ENCODE data around the gene SH3GL2. TPM values are rescaled to one million over a fixed set of nuclear protein-coding genes. Genes with fewer than 3 reads are reported as not detected.

Gene SH3GL2
- total and polyA plus RNA-seq, 4 donors = 0.06 to 0.08 TPM; not detected in 2

DNA sequence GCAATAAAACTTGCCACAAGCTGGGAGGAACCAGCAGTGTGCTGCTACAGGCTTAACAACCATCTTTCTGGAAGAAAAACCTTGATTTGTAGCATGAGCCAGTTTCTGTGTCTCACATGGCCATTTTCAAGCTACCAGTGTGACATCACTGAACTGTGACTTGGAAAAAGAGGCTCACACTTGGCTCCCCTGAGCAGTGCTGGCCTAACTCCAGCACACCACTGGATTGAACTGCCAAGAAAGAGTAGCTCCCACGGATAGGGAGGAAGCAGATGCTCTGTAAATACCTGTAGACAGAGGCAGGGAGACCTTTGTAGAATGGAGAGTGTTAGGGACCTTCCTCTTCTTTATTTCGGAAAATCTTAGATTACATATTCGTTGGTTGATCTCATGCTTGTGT is 197.9 kb downstream of the SH3GL2 start:
- Histone ChIP-seq H3K4me3 (ENCODE audit: low read depth in 1 of 3, low read length in 3 of 3) (no peak overlapping the region), H3K9me3 (ENCODE audit: control insufficient read depth in 4 of 4, low read length in 3 of 4) (peaks cover 0 to 4% (median 0%) of the 10 kb centered on the region in 4 donors), H3K27ac (ENCODE audit: low read depth in 1 of 2, low read length in 2 of 2) (no peak overlapping the region), H3K4me1 (ENCODE audit: control insufficient read depth in 4 of 4, insufficient read depth in 4 of 4, low read length in 3 of 4) (no peaks in the 10 kb centered on the region), H3K27me3 (ENCODE audit: control insufficient read depth in 4 of 4, insufficient read depth in 4 of 4, low read length in 3 of 4) (peaks cover 0 to 2% (median 0%) of the 10 kb centered on the region in 4 donors), H3K36me3 (ENCODE audit: control insufficient read depth in 4 of 4, insufficient read depth in 3 of 4, low read depth in 1 of 4, low read length in 3 of 4) (no peaks in the 10 kb centered on the region), H3K9ac (ENCODE audit: low read depth in 1 of 2, low read length in 2 of 2) (no peak overlapping the region)
- TF ChIP-seq RXRA (IDR thresholded peaks at IDR 0.05) = no peak
- no peak for TF ChIP-seq NR2F2 (IDR thresholded peaks at IDR 0.05)
- TF ChIP-seq, protein P1, sequence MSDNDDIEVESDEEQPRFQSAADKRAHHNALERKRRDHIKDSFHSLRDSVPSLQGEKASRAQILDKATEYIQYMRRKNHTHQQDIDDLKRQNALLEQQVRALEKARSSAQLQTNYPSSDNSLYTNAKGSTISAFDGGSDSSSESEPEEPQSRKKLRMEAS (IDR thresholded peaks at IDR 0.05) = no peak
- no peak for TF ChIP-seq RAD21 (IDR thresholded peaks at IDR 0.05)
- TF ChIP-seq, protein P2, sequence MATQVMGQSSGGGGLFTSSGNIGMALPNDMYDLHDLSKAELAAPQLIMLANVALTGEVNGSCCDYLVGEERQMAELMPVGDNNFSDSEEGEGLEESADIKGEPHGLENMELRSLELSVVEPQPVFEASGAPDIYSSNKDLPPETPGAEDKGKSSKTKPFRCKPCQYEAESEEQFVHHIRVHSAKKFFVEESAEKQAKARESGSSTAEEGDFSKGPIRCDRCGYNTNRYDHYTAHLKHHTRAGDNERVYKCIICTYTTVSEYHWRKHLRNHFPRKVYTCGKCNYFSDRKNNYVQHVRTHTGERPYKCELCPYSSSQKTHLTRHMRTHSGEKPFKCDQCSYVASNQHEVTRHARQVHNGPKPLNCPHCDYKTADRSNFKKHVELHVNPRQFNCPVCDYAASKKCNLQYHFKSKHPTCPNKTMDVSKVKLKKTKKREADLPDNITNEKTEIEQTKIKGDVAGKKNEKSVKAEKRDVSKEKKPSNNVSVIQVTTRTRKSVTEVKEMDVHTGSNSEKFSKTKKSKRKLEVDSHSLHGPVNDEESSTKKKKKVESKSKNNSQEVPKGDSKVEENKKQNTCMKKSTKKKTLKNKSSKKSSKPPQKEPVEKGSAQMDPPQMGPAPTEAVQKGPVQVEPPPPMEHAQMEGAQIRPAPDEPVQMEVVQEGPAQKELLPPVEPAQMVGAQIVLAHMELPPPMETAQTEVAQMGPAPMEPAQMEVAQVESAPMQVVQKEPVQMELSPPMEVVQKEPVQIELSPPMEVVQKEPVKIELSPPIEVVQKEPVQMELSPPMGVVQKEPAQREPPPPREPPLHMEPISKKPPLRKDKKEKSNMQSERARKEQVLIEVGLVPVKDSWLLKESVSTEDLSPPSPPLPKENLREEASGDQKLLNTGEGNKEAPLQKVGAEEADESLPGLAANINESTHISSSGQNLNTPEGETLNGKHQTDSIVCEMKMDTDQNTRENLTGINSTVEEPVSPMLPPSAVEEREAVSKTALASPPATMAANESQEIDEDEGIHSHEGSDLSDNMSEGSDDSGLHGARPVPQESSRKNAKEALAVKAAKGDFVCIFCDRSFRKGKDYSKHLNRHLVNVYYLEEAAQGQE (IDR thresholded peaks at IDR 0.05) = no peak
- TF ChIP-seq TAF1 (conservative IDR thresholded peaks at IDR 0.05) = no peak
- TF ChIP-seq FOXA1 (IDR thresholded peaks at IDR 0.05) = no peak
- TF ChIP-seq, protein P3, sequence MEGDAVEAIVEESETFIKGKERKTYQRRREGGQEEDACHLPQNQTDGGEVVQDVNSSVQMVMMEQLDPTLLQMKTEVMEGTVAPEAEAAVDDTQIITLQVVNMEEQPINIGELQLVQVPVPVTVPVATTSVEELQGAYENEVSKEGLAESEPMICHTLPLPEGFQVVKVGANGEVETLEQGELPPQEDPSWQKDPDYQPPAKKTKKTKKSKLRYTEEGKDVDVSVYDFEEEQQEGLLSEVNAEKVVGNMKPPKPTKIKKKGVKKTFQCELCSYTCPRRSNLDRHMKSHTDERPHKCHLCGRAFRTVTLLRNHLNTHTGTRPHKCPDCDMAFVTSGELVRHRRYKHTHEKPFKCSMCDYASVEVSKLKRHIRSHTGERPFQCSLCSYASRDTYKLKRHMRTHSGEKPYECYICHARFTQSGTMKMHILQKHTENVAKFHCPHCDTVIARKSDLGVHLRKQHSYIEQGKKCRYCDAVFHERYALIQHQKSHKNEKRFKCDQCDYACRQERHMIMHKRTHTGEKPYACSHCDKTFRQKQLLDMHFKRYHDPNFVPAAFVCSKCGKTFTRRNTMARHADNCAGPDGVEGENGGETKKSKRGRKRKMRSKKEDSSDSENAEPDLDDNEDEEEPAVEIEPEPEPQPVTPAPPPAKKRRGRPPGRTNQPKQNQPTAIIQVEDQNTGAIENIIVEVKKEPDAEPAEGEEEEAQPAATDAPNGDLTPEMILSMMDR (IDR thresholded peaks at IDR 0.05; ENCODE audit: low read depth, low read length, missing input control) = no peak
- TF ChIP-seq, protein P4, sequence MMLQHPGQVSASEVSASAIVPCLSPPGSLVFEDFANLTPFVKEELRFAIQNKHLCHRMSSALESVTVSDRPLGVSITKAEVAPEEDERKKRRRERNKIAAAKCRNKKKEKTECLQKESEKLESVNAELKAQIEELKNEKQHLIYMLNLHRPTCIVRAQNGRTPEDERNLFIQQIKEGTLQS (IDR thresholded peaks at IDR 0.05) = no peak
- TF ChIP-seq HNF4A (conservative IDR thresholded peaks at IDR 0.05) = no peak
- TF ChIP-seq JUND (IDR thresholded peaks at IDR 0.05) = no peak
- TF ChIP-seq, protein P5, sequence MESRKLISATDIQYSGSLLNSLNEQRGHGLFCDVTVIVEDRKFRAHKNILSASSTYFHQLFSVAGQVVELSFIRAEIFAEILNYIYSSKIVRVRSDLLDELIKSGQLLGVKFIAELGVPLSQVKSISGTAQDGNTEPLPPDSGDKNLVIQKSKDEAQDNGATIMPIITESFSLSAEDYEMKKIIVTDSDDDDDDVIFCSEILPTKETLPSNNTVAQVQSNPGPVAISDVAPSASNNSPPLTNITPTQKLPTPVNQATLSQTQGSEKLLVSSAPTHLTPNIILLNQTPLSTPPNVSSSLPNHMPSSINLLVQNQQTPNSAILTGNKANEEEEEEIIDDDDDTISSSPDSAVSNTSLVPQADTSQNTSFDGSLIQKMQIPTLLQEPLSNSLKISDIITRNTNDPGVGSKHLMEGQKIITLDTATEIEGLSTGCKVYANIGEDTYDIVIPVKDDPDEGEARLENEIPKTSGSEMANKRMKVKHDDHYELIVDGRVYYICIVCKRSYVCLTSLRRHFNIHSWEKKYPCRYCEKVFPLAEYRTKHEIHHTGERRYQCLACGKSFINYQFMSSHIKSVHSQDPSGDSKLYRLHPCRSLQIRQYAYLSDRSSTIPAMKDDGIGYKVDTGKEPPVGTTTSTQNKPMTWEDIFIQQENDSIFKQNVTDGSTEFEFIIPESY (IDR thresholded peaks at IDR 0.05) = no peak
- 27% methylated on average over 3 of the region's 3 CpGs for WGBS
- DNase-seq (ENCODE audit: low spot score) = no peak

DNA sequence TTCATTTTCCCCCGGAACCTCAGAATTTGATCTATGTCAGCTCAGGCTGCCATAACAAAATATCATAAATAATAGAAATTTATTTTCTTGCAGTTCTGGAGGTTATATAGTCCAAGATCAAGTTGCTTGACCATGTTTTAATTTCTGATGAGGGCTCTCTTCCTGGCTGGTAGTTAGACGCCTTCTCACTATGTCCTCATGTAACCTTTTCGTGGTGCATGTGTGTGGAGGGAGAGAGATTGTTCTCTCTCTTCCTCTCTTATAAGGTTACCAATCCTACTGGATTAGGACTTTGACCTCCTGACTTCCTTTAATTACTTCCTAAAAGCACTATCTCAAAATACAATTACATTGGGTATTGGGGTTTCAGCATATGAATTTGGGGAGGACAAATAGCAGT is 198.6 kb downstream of the SH3GL2 start:
- Histone ChIP-seq H3K9ac (ENCODE audit: low read depth in 1 of 2, low read length in 2 of 2) (no peak overlapping the region), H3K4me3 (ENCODE audit: low read depth in 1 of 3, low read length in 3 of 3) (no peak overlapping the region), H3K4me1 (ENCODE audit: control insufficient read depth in 4 of 4, insufficient read depth in 4 of 4, low read length in 3 of 4) (no peaks in the 10 kb centered on the region), H3K27me3 (ENCODE audit: control insufficient read depth in 4 of 4, insufficient read depth in 4 of 4, low read length in 3 of 4) (peaks cover 0 to 2% (median 0%) of the 10 kb centered on the region in 4 donors), H3K36me3 (ENCODE audit: control insufficient read depth in 4 of 4, insufficient read depth in 3 of 4, low read depth in 1 of 4, low read length in 3 of 4) (no peaks in the 10 kb centered on the region), H3K27ac (ENCODE audit: low read depth in 1 of 2, low read length in 2 of 2) (no peak overlapping the region), H3K9me3 (ENCODE audit: control insufficient read depth in 4 of 4, low read length in 3 of 4) (peaks cover 0 to 4% (median 0%) of the 10 kb centered on the region in 4 donors)
- DNase-seq (ENCODE audit: low spot score) = no peak
- 85% methylated on average over 3 of the region's 3 CpGs for WGBS
- no peak for TF ChIP-seq EGR1 (IDR thresholded peaks at IDR 0.05; ENCODE audit: low read depth in 2 of 2)
- TF ChIP-seq FOXA2 (IDR thresholded peaks at IDR 0.05) = no peak
- TF ChIP-seq TAF1 (conservative IDR thresholded peaks at IDR 0.05) = no peak
- no peak for TF ChIP-seq HNF4A (conservative IDR thresholded peaks at IDR 0.05)
- TF ChIP-seq SP1 (IDR thresholded peaks at IDR 0.05) = no peak
- no peak for TF ChIP-seq NR2F2 (IDR thresholded peaks at IDR 0.05)
- TF ChIP-seq RXRA (IDR thresholded peaks at IDR 0.05) = no peak
- TF ChIP-seq JUND (IDR thresholded peaks at IDR 0.05) = no peak
- TF ChIP-seq, protein P3 (IDR thresholded peaks at IDR 0.05; ENCODE audit: low read depth, low read length, missing input control) = no peak
- TF ChIP-seq, protein P5 (IDR thresholded peaks at IDR 0.05) = no peak
- no peak for TF ChIP-seq GABPA (IDR thresholded peaks at IDR 0.05 in 1 of 2, conservative IDR thresholded peaks at IDR 0.05 in 1 of 2)
- no peak for TF ChIP-seq FOXA1 (IDR thresholded peaks at IDR 0.05)
- TF ChIP-seq RAD21 (IDR thresholded peaks at IDR 0.05) = no peak

Data from liver (tissue), 9 donors.